Esophagus muscularis mucosa (tissue), 3 donors: Measurements from ENCODE around the gene ZNF821.
"Not testable (repeated sequence)": the region's sequence is repeated elsewhere in the genome, so short reads cannot be mapped to it uniquely, and the experiment has no call there.

Experiments used
- CTCF ChIP-seq, 3 experiments: fragments of 200-600 bp in 2 of 3; fragments of 450-650 bp in 1 of 3; sonication (generic) in 2 of 3; IDR thresholded peaks; one replicate each; pipeline ENCODE4 v1.5.1; 2017 to 2019; ENCODE audit warnings: antibody characterized with exemption in 3 of 3, mild to moderate bottlenecking in 2 of 3, moderate library complexity in 1 of 3
- EP300 ChIP-seq: sonication (generic); formaldehyde crosslinking; IDR thresholded peaks from one replicate; pipeline ENCODE4 v1.6.1; 2017; ENCODE audit warnings: antibody characterized with exemption

GRCh38 chr16:71867175-71867574 lies 16.8 kb downstream of the ZNF821 start:
- not testable (repeated sequence) for TF ChIP-seq CTCF (IDR thresholded peaks at IDR 0.05); EP300
